Measurements from ENCODE around the gene ACHE.
"Not testable (repeated sequence)": the region's sequence is repeated elsewhere in the genome, so short reads cannot be mapped to it uniquely, and the experiment has no call there.

ACHE gene

GRCh38 chr7:100860702-100861615, 34.7 kb downstream of the ACHE start:
- DNase-seq: no peak

- no peak for DNase-seq
These were observed 35.8 kb downstream of the ACHE start for GRCh38 chr7:100859856-100860255.

GRCh38 chr7:100856871-100857282, 38.8 kb downstream of the ACHE start:
- no peak for DNase-seq

- no peak for DNase-seq
These were observed 40.2 kb downstream of the ACHE start for GRCh38 chr7:100855515-100855914.

GRCh38 chr7:100854899-100855298, 40.8 kb downstream of the ACHE start:
- DNase-seq: not testable (repeated sequence)

GRCh38 chr7:100854146-100854895, 41.4 kb downstream of the ACHE start:
- no peak for DNase-seq

GRCh38 chr7:100852048-100852872, 43.4 kb downstream of the ACHE start, which contains the start of gene SLC12A9:
Gene SLC12A9, plus strand, starts transcription at chr7:100852713. Its CDS starts 1,485 bp downstream, at chr7:100854198.
- DNase-seq: peak; percentile 93 to 98 (median 97)

GRCh38 chr7:100847360-100847759, 48.3 kb downstream of the ACHE start:
- no peak for DNase-seq

GRCh38 chr7:100840470-100841100, 55.1 kb downstream of the ACHE start:
- no peak for DNase-seq
